Ishikawa (cell line): ENCODE measurements around the gene ZW10.

Experiments
- CEBPB ChIP-seq: IDR thresholded peaks from 2 replicates; pipeline ENCODE4 v1.6.1; 2012
- CREB1 ChIP-seq: IDR thresholded peaks from 2 replicates; pipeline ENCODE4 v1.6.1; 2012; ENCODE audit warnings: low read depth
- EGR1 ChIP-seq: IDR thresholded peaks from 2 replicates; pipeline ENCODE4 v1.6.1; 2012
- EP300 ChIP-seq: IDR thresholded peaks from 2 replicates; pipeline ENCODE4 v1.6.1; 2012; ENCODE audit warnings: borderline replicate concordance
- FOXM1 ChIP-seq: IDR thresholded peaks from 2 replicates; pipeline ENCODE4 v1.6.1; 2012; ENCODE audit warnings: low read depth, borderline replicate concordance
- MAX ChIP-seq: IDR thresholded peaks from 2 replicates; pipeline ENCODE4 v1.6.1; 2012
- NFIC ChIP-seq: IDR thresholded peaks from 2 replicates; pipeline ENCODE4 v1.6.1; 2012
- RAD21 ChIP-seq: IDR thresholded peaks from 2 replicates; pipeline ENCODE4 v1.6.1; 2012; ENCODE audit warnings: low read depth
- TAF1 ChIP-seq: IDR thresholded peaks from 2 replicates; pipeline ENCODE4 v1.6.1; 2012; ENCODE audit warnings: low read depth, mild to moderate bottlenecking
- TCF12 ChIP-seq: IDR thresholded peaks from 2 replicates; pipeline ENCODE4 v1.6.1; 2012; ENCODE audit warnings: low read depth
- TEAD4 ChIP-seq: IDR thresholded peaks from 2 replicates; pipeline ENCODE4 v1.6.1; 2012
- YY1 ChIP-seq: IDR thresholded peaks from 2 replicates; pipeline ENCODE4 v1.6.1; 2012; ENCODE audit warnings: low read depth
- ZBTB7A ChIP-seq: IDR thresholded peaks from 2 replicates; pipeline ENCODE4 v1.6.1; 2012; ENCODE audit warnings: low read depth
- TF ChIP-seq, protein P1 (sequence below): IDR thresholded peaks from 2 replicates; pipeline ENCODE4 v1.6.1; 2012
- TF ChIP-seq, protein P2 (sequence below): IDR thresholded peaks from 2 replicates; pipeline ENCODE4 v1.6.1; 2012; ENCODE audit warnings: low read depth, mild to moderate bottlenecking

The ZW10 gene

GRCh38 chr11:113730887-113731726 is 42.4 kb downstream of the ZW10 start:
- TF ChIP-seq CEBPB (no peak), TAF1 (no peak), RAD21 (peak; percentile 71)

- TF ChIP-seq MAX = no peak
- TF ChIP-seq, protein P1, sequence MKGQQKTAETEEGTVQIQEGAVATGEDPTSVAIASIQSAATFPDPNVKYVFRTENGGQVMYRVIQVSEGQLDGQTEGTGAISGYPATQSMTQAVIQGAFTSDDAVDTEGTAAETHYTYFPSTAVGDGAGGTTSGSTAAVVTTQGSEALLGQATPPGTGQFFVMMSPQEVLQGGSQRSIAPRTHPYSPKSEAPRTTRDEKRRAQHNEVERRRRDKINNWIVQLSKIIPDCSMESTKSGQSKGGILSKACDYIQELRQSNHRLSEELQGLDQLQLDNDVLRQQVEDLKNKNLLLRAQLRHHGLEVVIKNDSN = no peak
Measured at GRCh38 chr11:113729456-113729855, 44.0 kb downstream of the ZW10 start.

DNA sequence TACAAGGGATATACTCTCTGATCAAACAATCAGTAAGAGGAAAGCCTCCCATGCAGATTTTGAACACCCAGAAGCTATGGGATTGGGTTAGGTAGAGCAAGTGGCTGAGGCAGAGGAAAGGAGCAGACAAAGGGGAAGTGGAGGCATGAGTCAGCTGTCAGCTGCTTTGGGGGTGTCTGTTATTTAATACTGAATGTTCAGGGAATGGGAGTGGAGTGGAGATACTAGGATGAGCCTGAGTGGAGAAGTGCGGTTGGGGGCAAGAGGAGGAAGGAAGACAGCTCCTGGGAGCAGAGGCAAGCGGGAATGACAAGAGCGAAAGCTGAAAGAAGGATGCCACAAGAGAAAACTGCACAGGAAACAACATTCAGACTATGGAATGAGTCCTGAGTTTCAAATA is 44.7 kb downstream of the ZW10 start:
- no peak for TF ChIP-seq YY1
- TF ChIP-seq TCF12 = no peak
- TF ChIP-seq ZBTB7A = no peak
- no peak for TF ChIP-seq CREB1
- TF ChIP-seq NFIC = no peak
- TF ChIP-seq, protein P1 = no peak
- TF ChIP-seq EP300 = no peak
- TF ChIP-seq RAD21 = no peak
- no peak for TF ChIP-seq TAF1
- no peak for TF ChIP-seq EGR1
- no peak for TF ChIP-seq MAX
- TF ChIP-seq, protein P2, sequence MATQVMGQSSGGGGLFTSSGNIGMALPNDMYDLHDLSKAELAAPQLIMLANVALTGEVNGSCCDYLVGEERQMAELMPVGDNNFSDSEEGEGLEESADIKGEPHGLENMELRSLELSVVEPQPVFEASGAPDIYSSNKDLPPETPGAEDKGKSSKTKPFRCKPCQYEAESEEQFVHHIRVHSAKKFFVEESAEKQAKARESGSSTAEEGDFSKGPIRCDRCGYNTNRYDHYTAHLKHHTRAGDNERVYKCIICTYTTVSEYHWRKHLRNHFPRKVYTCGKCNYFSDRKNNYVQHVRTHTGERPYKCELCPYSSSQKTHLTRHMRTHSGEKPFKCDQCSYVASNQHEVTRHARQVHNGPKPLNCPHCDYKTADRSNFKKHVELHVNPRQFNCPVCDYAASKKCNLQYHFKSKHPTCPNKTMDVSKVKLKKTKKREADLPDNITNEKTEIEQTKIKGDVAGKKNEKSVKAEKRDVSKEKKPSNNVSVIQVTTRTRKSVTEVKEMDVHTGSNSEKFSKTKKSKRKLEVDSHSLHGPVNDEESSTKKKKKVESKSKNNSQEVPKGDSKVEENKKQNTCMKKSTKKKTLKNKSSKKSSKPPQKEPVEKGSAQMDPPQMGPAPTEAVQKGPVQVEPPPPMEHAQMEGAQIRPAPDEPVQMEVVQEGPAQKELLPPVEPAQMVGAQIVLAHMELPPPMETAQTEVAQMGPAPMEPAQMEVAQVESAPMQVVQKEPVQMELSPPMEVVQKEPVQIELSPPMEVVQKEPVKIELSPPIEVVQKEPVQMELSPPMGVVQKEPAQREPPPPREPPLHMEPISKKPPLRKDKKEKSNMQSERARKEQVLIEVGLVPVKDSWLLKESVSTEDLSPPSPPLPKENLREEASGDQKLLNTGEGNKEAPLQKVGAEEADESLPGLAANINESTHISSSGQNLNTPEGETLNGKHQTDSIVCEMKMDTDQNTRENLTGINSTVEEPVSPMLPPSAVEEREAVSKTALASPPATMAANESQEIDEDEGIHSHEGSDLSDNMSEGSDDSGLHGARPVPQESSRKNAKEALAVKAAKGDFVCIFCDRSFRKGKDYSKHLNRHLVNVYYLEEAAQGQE = no peak

- TF ChIP-seq TAF1 = no peak
- no peak for TF ChIP-seq RAD21
- no peak for TF ChIP-seq EP300
- TF ChIP-seq CREB1 = no peak
- TF ChIP-seq, protein P1 = no peak
- no peak for TF ChIP-seq NFIC
- TF ChIP-seq, protein P2 = no peak
- no peak for TF ChIP-seq CEBPB
- no peak for TF ChIP-seq MAX
- TF ChIP-seq FOXM1 = no peak
- TF ChIP-seq YY1 = no peak
- no peak for TF ChIP-seq TEAD4
- no peak for TF ChIP-seq ZBTB7A
- TF ChIP-seq TCF12 = no peak
- no peak for TF ChIP-seq EGR1
Measured at GRCh38 chr11:113725913-113726312, 47.6 kb downstream of the ZW10 start.

DNA sequence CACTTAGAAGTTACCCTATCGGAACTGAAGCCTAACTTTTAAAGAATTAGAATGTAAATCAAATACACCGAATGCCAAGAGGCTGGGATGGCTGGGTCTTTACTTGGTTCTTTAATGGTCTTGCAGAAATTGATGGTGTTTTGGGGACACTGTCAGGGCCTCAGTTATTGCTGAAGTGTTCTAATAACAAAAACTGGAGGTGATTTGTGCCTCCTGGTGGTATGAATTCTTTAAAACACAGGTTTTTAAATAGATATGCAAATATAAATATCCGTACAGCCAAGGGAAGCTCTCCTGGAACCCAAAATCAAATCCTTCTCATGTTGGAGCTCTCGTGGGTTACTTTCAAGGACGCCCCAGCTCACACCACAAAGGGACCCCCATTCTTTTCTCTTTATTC is 48.1 kb downstream of the ZW10 start:
- TF ChIP-seq TCF12 = no peak
- TF ChIP-seq, protein P1 = no peak
- no peak for TF ChIP-seq EP300
- no peak for TF ChIP-seq EGR1
- TF ChIP-seq CREB1 = no peak
- TF ChIP-seq CEBPB = no peak
- TF ChIP-seq, protein P2 = no peak
- TF ChIP-seq TAF1 = no peak
- TF ChIP-seq TEAD4 = no peak
- no peak for TF ChIP-seq YY1
- TF ChIP-seq NFIC = no peak
- TF ChIP-seq ZBTB7A = no peak
- no peak for TF ChIP-seq MAX
